Activated CD4-positive, alpha-beta T cell treated with anti-CD3 and anti-CD28 coated beads for 1 hour (primary cell): Measurements from ENCODE around the gene ZG16B.

Experiments used
- DNase-seq: peaks from one replicate; pipeline ENCODE4 v3.0.0-alpha.2; 2020

ZG16B gene

DNA sequence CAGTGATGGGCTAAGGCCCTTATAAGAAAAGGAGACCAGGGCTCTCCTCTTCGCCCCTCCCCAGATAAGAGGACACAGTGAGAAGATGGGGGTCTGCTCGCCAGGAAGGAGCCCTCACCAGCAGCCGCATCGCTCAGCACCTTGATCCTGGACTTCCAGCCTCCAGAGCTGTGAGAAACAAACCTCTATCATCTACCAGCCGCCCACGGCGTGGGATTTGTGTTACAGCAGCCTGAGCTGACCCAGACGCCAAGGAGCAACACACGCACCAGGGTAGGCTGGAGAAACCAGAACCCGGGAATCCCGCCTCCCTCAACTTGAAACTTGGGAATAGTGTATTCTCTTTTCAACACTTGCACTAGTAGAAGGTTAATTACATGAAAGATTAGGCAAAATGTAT lies 4.2 kb upstream of the ZG16B start:
- DNase-seq, result no peak

DNA sequence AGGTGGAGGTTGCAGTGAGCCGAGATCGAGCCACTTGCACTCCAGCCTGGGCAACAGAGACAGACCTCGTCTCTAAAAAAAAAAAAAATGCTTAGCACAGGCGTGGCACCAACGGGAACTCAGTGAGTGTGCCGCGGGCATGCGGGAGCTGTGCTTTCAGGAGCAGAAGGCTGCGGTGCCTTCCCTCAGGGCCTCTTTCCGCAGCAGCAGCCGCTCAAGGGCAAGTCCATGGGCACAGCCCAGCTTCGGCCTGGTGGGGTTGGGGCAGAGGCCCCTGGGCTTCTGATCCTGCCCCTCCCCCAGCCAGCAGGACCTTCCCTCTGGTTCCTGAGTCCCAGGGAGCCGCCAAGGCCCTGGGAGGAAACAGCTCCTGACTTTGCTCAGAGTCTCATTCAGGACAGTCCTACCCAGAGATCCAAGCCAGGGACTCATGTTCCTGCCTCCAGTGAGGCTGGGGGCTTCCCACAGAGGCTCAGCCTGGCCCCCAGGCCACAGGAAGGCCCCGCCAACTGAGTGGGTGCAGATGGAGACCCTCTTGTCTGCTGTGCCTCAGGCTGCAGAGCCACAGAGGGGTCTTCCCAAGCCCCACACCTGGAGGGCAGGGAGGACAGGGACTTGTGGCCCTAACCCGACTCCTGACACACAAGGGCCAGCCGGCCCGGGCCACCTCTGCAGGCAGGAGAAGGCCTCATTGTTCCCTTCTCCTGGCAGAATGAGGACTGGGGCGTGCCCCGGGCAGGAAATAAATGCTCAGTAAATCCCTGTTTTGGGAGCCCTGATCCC lies 3.3 kb upstream of the ZG16B start:
- no peak for DNase-seq

DNA sequence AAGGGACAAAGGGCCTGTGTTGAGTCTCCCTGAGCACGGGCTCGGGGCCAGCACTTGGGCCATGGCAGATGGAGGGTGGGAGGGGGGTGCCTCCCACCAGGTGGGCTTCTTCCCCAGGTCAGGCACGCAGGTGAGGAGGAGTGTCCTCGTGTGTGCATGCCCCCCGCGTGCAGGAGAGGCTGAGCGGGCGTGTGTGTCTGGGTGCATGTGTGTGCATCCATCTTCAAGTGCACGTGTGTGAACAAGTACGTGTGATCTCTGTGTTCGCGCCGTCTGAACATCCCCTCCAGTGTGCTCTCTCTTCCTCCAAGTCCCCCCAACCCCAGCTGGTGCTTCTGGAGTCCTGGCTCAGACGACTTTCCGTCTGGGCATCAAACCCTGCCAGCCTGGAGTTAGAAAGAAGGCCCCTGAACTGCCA lies 2.7 kb upstream of the ZG16B start:
- DNase-seq, result no peak

DNA sequence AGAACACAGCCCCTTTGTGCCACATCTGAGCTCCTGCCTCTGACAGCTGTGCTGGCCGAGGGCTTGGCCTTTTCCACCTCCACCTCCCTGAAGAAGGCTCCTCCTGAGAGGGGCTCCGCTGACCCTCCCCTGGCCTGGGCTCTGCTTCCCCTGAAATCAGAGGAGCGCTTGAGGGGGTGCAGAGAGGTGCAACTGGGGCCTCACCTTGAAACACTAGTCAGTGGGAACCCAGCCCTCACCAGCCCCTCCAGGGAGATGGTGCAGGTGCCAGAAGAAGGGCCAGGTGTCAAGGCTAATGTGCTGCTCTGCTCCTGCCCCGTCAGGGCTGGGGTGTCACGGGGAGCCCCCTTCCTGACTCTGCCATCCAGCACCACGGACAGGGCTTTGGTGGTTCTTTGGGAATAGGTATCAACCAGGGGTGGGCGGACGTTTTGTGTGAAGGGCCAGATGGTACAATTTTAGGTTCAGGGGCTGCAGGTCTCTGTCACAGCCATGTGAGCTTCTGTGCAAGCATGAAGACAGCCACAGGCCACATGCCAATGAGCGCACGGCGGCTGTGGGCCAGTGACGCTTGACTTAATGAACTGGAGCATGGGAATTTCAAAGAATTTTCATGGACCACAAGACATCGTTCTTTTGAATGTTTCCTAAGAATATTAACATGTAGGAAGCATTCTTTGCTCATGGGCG lies 2.1 kb upstream of the ZG16B start:
- DNase-seq, result no peak

DNA sequence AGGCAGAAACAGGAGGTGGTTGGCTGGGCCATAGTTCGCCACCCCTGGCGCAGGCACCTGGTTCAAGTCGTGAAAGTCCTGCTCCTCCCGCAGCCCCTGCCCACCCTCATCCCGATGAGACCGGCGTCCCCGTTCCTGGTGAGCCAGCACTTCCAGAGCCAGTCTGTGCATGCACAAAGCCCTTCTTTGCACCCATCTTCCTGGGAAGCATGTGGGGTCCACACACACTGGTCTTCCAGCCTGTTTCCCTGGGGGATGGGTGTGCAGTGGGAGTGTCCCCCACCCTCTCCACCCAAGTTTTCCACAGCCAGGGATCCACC lies 1.6 kb upstream of the ZG16B start:
- no peak for DNase-seq

DNA sequence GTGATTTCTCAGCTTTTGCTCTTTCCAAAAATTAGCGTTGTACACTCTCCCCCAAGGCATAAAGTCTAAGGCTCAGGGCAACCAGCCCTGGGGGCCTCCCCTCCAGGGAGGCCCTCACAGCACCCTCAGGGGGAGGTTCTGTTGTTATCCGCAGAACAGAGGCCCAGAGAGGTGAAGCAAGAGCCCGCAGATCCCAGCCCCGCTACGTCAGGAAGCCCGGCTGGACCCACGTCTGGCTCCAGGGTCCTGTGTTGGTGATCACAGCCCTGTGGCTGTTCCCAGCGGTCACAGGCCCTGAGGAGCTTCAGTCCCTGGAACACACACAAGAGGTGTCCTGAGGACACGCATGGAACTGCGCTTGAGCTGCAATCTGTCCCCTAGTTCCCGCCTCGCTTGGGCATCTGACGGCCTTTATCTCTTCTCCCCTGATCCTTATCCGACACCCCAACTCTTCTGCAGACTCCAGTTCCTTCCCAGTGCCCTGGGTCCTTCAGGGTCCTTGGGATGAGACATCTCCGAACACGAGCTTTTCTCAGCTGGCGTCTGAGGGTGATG lies 1.1 kb upstream of the ZG16B start:
- DNase-seq, result no peak

DNA sequence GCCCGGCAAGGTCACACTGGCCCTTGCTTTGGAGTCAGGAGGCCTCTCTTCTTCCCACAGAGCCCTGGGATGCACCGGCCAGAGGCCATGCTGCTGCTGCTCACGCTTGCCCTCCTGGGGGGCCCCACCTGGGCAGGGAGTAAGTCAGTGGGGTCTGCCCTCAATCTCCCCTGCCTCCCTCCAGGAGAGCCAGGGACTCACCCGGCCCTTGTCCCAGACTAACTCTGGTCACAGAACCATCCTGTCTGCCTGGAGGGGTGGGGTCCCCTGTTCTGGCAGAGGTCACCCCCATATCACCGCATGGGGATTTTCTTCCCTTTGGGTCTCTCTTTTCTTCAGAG lies 222 bp downstream of the ZG16B start:
- no peak for DNase-seq

DNA sequence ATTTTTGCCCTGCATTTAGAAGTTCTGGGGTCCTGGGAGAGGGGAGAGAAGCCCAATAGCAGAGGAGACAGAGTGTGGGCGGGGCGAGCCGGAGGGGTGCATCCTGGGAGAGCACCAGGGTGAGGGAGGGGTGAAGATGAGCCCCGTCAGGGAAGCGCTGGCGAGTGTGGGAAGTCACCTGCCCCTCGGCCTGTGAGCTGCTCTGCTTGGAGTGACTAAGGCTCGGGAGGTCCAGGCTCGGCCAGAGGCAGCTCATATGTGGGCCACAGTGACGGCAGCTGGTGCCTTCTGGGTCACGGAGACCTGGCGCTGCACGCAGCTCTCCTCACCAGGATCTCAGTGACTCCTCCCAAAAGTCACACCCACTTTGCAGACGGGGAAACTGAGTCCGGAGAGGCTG lies 1.1 kb downstream of the ZG16B start:
- DNase-seq, result no peak

DNA sequence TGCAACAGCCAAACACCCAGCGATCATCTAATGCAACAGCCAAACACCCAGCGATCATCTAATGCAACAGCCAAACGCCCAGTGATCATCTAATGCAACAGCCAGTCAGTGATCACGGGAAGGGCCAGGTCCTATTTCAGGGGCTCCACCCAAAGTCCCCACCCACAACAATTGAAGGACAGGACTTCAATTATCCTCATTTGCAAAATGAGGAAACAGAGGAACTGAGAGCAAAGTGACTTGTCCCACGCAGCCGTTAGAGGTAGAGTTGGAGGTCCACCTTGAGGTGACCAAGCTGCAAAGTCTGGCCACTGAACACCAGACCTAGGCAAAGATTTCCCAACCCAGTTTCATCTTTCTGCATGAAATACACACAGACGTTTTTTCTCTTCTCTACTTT lies 3.7 kb downstream of the ZG16B start:
- DNase-seq, result no peak

DNA sequence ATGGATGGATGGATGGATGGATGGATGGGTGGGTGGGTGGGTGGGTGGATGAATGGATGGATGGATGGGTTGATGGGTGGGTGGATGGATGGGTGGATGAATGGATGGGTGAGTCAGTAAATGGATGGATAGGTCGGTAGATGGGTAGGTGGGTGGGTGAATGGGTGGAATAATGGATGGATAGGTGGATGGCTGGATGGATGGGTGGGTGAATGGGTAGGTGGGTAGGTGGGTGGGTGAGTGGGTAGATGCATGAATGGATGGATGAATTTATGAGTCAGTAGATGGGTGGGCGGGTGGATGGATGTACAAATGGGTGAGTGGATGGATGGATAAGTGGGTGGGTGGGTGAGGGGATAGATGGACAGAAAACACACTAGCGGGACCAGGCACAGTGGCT lies 4.9 kb downstream of the ZG16B start:
- no peak for DNase-seq

DNA sequence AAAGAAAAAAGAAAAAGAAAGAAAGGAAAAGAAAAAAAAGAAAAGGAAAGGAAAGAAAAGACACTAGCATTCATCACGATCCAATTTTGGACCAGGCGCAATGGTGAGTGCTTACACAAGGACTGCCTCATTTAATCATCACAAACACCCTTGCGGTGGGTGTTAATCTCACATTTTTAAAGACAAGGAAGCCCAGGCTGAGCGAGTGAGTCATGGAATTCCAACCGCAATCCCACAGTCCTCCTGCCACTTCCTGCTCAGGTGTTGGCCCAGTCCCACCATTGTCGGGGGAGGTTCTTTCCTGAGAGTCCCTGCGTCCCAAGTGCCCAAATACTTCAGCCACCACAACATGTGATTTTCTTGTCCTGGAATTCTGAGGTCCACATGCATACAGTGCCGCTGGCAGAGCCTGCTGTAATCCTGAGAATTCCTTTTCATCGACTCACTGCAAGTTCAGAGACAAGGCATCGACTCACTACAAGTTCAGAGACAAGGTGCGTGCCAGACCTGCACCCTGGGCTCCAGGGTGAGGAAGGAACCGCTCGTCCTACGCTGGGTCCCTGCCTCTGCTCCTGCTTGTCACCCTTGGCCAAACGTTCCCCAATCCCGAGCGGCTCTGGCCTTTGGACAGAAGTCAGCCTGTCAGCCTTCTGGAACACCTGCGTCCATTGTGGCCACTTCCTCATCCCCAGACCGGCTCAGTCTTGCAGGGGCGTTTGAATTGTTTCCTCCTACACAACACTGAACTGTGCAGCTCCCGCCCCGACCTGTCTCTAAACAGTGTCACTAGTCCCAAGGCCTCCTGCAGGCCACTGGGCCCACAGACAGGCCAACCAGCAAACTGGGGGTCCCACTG lies 5.8 kb downstream of the ZG16B start:
- no peak for DNase-seq

DNA sequence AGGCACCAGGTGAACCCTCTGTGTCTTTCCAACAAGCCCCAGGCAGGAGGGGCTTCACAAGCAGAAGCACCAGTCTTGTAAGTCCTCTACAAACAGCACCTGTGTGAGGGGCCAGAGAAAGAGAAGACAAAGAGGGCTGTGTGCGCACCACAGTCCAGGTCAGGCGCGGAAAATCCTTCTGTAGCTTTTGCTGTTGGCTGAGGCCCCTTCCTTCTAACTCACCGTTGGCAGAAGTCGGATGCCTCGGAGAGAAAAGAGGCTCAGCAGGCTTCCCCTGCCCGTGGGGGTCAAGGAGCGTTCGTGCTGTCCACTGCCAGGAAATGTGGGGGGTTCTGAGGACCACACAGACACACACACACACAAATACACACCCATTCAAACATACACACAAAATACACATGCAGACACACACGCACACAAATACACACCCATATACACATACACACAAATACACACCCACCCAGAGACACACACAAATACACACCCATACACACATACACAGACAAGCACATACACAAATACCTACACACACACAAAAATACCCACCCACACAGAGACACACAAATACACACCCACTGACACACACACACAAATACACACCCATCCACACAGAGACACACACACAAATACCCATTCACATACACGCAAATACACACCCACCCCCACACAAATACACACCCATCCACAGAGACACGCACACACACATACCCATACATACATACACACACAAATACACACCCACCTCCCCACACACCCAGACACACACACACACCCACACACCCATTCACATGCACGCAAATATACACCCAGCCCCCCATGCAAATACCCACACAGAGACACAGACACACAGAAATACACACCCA lies 6.8 kb downstream of the ZG16B start:
- DNase-seq, result no peak

DNA sequence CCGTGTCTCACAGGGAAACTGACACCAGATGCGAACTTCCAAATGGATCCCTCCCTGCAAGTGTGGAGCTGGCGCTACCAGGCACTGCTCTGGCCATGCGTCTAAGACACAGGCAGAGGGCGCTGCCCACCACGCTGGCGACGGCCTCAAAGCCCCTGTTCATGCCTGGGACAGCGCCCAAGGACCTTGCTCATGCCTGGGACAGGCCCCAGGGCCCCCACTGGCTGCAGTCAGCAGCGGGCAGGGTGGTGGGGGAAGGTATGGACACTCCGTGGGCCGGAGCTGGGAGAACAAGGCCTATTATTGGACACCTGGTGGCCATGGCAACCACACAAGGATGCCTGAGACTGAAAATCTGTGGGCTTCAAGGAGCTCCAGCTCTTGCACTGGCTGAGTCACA lies 8.8 kb downstream of the ZG16B start:
- peak; percentile 37 for DNase-seq

DNA sequence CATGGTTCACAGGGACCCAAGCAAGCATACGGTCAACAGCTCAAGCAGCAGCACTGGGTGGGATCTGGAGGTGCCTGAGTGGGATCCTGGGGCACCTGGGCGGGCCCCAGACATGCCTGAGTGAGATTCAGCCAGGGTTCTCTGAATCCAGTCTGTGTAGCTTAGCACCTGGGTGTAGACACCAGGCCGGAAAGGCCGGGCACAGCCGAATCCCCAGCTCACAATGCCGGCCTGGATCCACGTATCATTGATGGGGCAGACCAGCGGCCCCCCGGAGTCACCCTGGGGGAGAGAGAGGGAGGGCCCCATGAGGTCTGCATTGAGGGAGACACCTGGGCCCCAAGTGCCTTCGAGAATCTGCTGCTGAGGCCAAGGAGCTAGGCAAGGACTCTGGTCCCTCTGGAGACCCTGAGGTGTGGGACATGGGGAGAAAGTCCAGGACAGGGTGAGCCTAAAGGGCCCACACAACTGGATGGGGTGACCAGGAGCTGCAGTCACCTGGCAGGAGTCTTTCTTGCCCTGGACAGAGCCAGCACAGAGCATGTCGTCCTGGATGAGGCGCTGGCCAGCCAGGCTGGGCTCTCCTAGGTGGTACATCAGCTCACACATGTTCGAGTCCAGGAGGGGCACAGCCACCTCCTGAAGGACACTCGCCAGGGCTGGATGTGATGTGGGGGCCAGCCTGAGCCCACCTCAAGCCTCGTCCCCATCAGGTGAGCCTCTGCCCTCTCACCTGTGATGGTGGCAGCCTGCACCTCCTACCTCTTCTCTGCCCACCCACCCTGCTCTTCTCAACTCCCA lies 9.7 kb downstream of the ZG16B start:
- DNase-seq, result no peak

DNA sequence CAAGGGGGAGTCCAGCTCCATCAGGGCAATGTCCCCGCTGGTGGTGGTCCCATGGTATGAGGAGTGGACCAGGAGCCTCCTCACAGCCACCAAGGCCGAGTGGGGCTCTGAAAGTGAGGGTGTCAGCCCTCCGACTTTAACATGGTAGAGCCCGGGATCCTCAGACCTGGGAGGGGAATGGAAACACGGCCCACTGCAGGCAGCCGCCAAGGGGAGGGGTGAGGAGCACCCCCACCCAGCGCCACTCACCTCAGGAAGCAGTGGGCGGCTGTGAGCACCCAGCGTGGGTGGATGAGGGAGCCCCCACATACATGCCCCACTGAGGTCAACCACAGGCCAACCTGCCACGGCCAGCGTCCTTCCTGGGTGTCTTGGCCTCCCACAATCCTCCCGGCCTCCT lies 10.8 kb downstream of the ZG16B start:
- no peak for DNase-seq

DNA sequence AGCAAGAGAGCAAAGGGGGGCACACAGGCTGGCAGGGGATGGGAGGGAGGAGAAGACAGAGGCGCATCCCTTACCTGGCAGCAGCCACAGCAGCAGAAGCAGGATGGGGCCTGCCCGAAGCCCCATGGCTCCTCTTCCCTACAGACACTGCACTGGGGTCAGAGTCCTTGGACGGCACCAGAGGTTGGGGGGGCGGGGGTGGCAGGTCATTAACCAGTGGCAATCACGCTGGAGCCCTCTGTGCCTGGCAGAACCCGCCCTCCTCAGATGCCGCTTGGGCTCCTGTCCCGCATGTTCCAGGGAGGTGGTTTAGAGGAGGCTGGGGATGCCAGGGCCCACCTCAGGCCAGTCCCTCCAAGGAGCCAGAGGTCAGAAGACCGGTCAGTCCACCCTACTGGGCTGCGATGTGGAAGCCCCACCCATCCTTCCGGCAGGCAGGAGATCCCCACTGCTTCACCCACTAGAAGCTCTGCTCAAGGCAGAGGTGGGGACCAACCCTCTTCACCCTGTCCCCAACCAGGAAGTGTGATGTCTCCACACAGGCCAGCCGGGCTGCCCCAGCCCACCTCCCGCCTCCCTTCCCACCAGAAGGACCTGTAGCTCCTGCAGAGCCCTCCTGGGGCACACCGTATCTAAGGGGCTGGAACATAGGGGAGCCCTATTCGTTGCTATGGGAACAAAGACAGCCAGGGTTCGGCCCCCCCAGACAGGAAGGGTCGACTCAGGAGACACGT lies 11.7 kb downstream of the ZG16B start:
- no peak for DNase-seq

DNA sequence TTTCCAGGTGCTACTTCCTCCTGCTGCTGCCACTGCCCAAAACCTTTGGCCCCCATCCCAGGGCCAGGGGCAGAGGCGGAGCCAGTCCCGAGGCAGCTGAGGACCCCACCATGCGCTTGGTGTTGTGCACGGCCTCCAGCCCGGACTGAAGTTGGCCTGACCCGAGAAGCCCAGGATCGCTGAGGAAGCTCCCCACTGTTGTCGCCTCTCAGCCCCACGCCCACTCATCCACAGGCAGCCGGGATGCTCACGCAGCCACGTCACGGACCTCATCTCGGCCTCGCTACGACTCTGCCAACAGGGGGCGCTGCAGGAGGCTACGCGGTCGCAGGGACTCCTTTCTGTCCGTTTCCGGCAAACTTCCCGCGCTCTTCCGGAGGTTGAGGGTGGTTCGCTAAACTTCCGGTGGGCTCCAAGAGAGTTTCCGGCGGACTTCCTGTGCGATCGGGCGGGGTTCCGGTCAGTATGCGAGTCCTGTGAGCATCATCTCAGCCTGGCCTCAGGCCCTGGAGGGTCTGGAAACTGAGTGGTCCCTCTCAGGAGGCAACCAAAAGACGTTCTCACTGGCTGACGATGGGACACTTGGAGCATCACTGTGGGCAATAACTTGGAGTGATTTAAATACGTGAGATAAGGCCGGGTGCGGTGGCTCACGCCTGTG lies 12.4 kb downstream of the ZG16B start:
- peak; percentile 44 for DNase-seq

DNA sequence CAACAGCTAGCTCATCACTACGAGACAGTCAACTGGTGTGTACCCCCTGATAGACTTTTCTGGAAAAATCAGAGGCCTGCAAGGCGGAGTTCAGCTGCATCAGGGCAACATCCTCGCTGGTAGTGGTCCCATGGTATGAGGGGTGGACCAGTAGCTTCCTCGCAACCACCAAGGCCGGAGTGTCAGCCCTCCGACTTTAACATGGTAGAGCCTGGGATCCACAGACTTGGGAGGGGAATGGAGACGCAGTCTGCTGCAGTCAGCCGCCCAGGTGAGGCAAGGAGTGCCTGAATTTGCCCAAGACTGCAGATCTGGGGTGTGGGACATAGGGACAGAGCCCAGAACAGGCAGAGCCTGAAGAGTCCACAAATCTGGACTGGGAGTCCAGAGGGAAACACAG lies 13.4 kb downstream of the ZG16B start:
- no peak for DNase-seq

DNA sequence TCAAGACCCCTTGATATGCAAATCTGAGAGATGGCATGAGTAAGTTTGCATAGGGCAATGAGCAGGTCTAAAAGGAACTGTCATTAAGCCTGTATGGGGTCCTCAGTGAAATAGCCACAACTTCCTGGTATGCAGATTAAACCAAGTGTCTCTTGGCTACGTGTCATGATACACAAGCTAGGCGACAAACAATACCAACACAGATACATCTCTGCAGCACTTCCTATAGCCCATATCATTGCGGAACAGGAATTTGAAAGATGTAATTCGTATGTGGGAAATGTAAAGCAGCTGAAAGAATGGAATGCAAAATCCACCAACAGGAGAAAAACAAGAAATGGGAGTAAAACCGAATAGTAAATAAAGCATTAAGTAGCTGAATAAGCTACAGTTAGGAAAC lies 15.0 kb downstream of the ZG16B start:
- DNase-seq, result no peak

DNA sequence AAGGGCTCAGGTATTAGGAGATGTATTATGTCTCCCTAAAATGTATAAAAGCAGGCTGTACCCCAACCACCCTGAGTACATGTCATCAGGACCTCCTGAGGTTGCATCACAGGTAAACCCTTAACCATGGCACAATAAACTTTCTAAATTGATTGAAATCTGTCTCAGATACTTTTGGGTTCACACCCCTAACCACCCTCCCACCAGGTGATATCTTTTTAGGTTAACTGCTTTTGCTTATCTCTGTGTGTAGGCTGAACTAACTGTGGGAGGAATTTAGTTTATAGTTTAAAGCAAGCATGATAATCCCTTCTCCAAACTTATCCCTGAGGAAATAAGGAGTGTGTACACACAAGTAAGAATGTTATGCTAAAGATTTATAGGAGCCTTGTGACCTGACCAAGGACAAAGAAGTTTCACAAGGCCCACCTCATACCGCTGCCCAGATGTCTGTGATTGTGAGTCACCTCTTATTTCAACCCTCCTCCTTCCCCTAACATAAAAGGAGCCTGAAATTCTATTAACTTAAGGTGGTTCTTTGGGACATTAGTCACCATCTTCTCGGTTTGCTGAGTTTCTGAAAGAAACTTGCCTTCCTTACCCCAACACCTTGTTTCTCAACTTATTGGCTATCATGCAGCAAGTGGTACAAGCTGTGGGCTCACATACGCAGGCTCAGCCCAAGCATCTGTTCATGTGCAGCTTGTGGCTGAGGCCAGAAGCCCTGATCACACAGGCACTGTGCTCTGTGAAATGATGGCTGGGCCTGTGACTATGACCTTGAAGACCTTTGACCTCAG lies 16.6 kb downstream of the ZG16B start:
- DNase-seq, result no peak
